HUES6 (cell line): ENCODE data around the gene SDE2.

Source experiments
- H3K27ac ChIP-seq: 2 replicates; pipeline ENCODE4 v1.7.0; 2013; ENCODE audit warnings: low read depth, mild to moderate bottlenecking, low read length, inconsistent platforms
- H3K27me3 ChIP-seq: 2 replicates; pipeline ENCODE4 v1.6.1; 2013; ENCODE audit warnings: low read length; ENCODE audit not compliant: control insufficient read depth, insufficient read depth
- H3K36me3 ChIP-seq: 2 replicates; pipeline ENCODE4 v1.6.1; 2013; ENCODE audit warnings: low read length; ENCODE audit not compliant: control insufficient read depth, insufficient read depth
- H3K4me1 ChIP-seq: 2 replicates; pipeline ENCODE4 v1.6.1; 2013; ENCODE audit warnings: low read length; ENCODE audit not compliant: control insufficient read depth, insufficient read depth
- H3K4me3 ChIP-seq: 2 replicates; pipeline ENCODE4 v1.5.1; 2013; ENCODE audit warnings: low read depth, low read length
- H3K9ac ChIP-seq: one replicate; pipeline ENCODE4 v1.6.1; 2013; ENCODE audit warnings: mild to moderate bottlenecking, low read length
- H3K9me3 ChIP-seq: 2 replicates; pipeline ENCODE4 v1.6.1; 2013; ENCODE audit warnings: low read depth, low read length; ENCODE audit not compliant: control insufficient read depth, insufficient read depth

Gene SDE2

DNA sequence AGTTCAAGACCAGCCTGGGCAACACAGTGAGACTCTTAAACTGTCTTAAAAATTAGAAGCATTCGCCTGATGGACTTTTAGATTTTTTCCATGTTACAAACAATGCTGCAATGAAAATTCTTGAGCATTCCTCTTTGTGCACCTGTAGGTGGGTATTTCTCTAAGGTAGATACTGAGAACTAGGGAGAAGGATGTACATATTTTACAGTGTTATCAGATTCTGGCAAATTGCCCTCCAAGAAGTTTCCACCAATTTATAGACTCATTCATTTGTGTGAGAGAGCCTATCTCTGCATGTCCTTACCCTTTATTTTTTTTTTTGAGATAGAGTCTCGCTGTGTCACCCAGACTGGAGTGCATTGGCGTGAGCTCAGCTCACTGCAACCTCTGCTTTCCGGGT, 45.8 kb downstream of the SDE2 start:
- Histone ChIP-seq H3K4me1 (peaks cover 30% of the 10 kb centered on the region), H3K36me3 (no peaks in the 10 kb centered on the region), H3K9me3 (no peaks in the 10 kb centered on the region), H3K27ac (no peak overlapping the region), H3K9ac (no peak overlapping the region), H3K4me3 (no peak overlapping the region), H3K27me3 (peaks cover 14% of the 10 kb centered on the region; the same call in 1 of the 2 replicates)

DNA sequence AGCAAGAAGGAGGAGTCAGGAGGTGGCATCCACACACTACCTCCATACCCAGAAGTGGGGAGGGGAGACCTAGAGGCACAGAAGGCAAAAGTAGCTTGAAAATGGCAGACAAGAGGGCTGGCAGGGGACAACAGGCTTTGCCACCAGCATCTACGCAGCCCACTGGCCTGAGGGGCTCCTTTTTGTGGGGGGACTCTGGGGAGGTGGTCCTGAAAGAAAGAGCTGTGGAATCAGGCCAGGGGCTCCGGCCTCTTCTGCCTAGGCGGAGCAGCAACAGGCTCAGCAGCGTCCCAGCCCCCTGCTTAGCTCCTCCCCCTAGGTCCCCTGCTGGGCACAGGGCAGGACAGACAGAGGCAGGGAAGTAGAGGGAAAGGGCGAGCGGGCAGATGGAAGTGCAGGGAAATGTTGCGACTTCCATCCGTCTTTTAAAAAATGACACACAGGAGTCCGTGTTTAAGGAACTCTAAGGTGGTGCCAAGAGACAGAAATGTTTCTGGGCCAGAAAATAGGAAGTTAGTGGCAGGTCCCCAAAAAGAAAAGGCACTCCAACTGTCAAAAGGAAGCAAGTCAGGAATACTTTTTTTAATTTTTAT, 48.1 kb downstream of the SDE2 start:
- H3K9ac ChIP-seq = peak overlapping the region; percentile 62
- H3K27me3 ChIP-seq = peaks cover 29% of the 10 kb centered on the region
- H3K4me1 ChIP-seq = peaks cover 50% of the 10 kb centered on the region
- no peak overlapping the region; the same call in 1 of the 2 replicates for H3K27ac ChIP-seq
- no peaks in the 10 kb centered on the region for H3K36me3 ChIP-seq
- H3K9me3 ChIP-seq = no peaks in the 10 kb centered on the region
- H3K4me3 ChIP-seq = peak overlapping the region; percentile 48

GRCh38 chr1:225949041-225949440, 50.1 kb downstream of the SDE2 start:
- Histone ChIP-seq H3K36me3 (no peaks in the 10 kb centered on the region), H3K4me3 (no peak overlapping the region; the same call in 1 of the 2 replicates), H3K27me3 (peaks cover 35% of the 10 kb centered on the region), H3K9ac (peak overlapping the region; percentile 9), H3K9me3 (no peaks in the 10 kb centered on the region), H3K4me1 (peaks cover 70% of the 10 kb centered on the region), H3K27ac (no peak overlapping the region)

- Histone ChIP-seq H3K27ac (peak overlapping the region; percentile 16; the same call in 1 of the 2 replicates), H3K4me3 (no peak overlapping the region), H3K27me3 (peaks cover 39% of the 10 kb centered on the region), H3K36me3 (no peaks in the 10 kb centered on the region), H3K4me1 (peaks cover 84% of the 10 kb centered on the region), H3K9me3 (no peaks in the 10 kb centered on the region), H3K9ac (peak overlapping the region; percentile 67)
Observed at GRCh38 chr1:225946803-225947202, 52.3 kb downstream of the SDE2 start.

DNA sequence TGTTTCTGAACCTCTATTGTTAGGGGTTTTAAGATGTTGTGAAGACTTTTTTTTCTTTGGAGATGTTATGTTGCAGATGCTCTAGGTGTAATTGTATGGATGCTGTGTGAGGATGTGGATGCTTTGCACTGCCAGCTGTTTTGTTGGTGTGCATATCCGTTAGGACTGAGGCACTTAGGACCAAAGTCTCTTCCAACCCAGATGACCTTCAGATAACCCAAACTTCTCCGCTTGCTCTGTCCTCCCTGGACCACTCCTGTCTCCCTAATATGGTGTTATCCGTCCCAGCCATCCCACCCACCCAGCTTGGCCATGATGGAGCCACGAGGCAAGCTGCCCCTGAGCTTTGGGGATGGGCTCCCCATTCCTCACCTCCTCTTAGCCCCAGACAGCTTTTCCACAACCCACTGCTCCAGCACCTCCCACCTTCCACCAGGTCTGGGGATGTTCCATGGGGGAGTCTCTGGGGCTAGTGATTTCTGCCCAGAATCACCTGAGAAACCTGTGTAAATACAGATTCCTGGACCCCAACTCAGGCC, 53.0 kb downstream of the SDE2 start:
- Histone ChIP-seq H3K9me3 (no peaks in the 10 kb centered on the region), H3K9ac (peak overlapping the region; percentile 67), H3K27ac (peak overlapping the region; percentile 16; the same call in 1 of the 2 replicates), H3K36me3 (no peaks in the 10 kb centered on the region), H3K4me3 (no peak overlapping the region), H3K27me3 (peaks cover 39% of the 10 kb centered on the region), H3K4me1 (peaks cover 85% of the 10 kb centered on the region)

DNA sequence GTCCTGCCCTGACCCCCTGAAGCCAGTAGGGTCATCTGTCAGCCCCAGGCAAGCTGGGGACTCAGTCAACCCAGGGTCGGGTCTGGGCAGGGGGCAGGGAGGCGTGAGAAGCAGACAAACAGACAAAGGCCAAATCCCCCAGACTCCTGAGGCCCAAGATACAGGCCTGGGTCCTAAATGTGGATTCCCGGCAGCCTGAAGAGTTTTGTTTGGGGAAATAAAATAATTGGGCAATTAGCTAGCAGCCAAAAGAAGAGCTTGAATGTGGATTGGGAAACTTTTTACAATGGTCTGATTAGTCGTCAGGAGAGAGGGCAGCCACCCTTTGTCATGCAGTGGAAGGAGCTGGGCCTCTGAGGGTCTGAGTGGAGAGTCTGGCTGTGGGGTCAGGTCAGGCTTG, 53.6 kb downstream of the SDE2 start:
- H3K9ac ChIP-seq = peak overlapping the region; percentile 88
- no peaks in the 10 kb centered on the region for H3K36me3 ChIP-seq
- H3K4me1 ChIP-seq = peaks cover 84% of the 10 kb centered on the region
- no peaks in the 10 kb centered on the region for H3K9me3 ChIP-seq
- peak overlapping the region; percentile 80 for H3K27ac ChIP-seq
- H3K4me3 ChIP-seq = no peak overlapping the region
- H3K27me3 ChIP-seq = peaks cover 39% of the 10 kb centered on the region

DNA sequence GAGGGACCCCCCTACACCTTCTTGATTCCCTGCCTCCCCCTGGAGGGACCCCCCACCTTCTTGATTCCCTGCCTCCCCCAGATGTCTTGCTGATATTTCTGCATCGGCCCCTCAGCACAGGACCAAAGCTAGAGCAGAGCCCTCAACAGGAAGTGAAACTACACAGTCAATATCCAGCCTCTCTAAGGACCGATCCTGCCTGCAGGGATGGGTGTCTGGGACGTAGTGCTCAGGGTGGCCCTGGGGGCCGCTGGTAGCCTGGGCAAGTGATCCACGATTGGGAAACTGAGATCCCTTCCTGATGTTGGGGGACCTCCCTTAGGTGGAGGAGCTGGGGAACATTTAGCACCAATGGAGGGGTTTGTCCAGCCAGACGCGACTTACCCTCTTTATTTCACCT, 54.2 kb downstream of the SDE2 start:
- Histone ChIP-seq H3K36me3 (no peaks in the 10 kb centered on the region), H3K9me3 (no peaks in the 10 kb centered on the region), H3K27ac (peak overlapping the region; percentile 80), H3K4me3 (no peak overlapping the region), H3K4me1 (peaks cover 86% of the 10 kb centered on the region), H3K27me3 (peaks cover 36% of the 10 kb centered on the region), H3K9ac (peak overlapping the region; percentile 88)

GRCh38 chr1:225944387-225944786, 54.8 kb downstream of the SDE2 start:
- H3K27ac ChIP-seq = peak overlapping the region; percentile 80; the same call in 1 of the 2 replicates
- H3K4me3 ChIP-seq = no peak overlapping the region
- peak overlapping the region; percentile 88 for H3K9ac ChIP-seq
- peaks cover 85% of the 10 kb centered on the region for H3K4me1 ChIP-seq
- H3K9me3 ChIP-seq = no peaks in the 10 kb centered on the region
- H3K36me3 ChIP-seq = no peaks in the 10 kb centered on the region
- peaks cover 36% of the 10 kb centered on the region for H3K27me3 ChIP-seq

GRCh38 chr1:225943582-225943981, 55.6 kb downstream of the SDE2 start:
- Histone ChIP-seq H3K4me1 (peaks cover 76% of the 10 kb centered on the region), H3K36me3 (no peaks in the 10 kb centered on the region), H3K4me3 (no peak overlapping the region), H3K27me3 (peaks cover 34% of the 10 kb centered on the region), H3K9ac (peak overlapping the region; percentile 78), H3K27ac (no peak overlapping the region), H3K9me3 (no peaks in the 10 kb centered on the region)

- H3K27me3 ChIP-seq = peaks cover 24% of the 10 kb centered on the region
Observed at GRCh38 chr1:225942574-225942973, 56.6 kb downstream of the SDE2 start.

GRCh38 chr1:225941942-225942222, 57.3 kb downstream of the SDE2 start:
- Histone ChIP-seq H3K4me3 (no peak overlapping the region), H3K9ac (peak overlapping the region; percentile 78), H3K4me1 (peaks cover 63% of the 10 kb centered on the region), H3K36me3 (no peaks in the 10 kb centered on the region), H3K27me3 (peaks cover 18% of the 10 kb centered on the region; the same call in 1 of the 2 replicates), H3K9me3 (no peaks in the 10 kb centered on the region), H3K27ac (peak overlapping the region; percentile 48; the same call in 1 of the 2 replicates)

More at GRCh38 chr1:225942574-225942973, 56.6 kb downstream of the SDE2 start:
- Histone ChIP-seq H3K27ac (no peak overlapping the region), H3K9ac (peak overlapping the region; percentile 78), H3K36me3 (no peaks in the 10 kb centered on the region), H3K4me3 (no peak overlapping the region), H3K9me3 (no peaks in the 10 kb centered on the region), H3K4me1 (peaks cover 68% of the 10 kb centered on the region)
